GM18526 (cell line): ENCODE results near the gene PLEKHM3.

Source experiments
- POLR2A ChIP-seq: IDR thresholded peaks from 3 replicates; pipeline ENCODE4 v1.6.1; 2011; ENCODE audit not compliant: insufficient read length; ENCODE audit errors: extremely low read depth

The PLEKHM3 gene

GRCh38 chr2:207929923-207930322 lies 95.4 kb downstream of the PLEKHM3 start:
- TF ChIP-seq POLR2A = no peak

GRCh38 chr2:207928079-207928478 lies 97.2 kb downstream of the PLEKHM3 start:
- TF ChIP-seq POLR2A = no peak

DNA sequence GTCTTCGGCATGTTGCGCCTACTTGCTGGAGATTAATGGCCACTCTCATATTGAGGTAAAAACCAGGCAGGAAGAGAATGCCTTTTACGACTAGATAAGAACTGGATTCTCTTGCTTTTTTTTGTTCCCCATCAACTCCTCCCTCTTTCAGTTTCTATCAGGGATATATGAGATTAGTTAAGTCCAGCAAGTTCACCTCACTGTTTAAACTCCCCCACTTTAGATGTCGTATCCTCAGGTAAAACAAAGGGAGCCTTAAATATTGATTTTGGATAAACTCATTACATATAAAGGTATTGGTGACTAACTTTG lies 98.4 kb downstream of the PLEKHM3 start:
- no peak for TF ChIP-seq POLR2A

- TF ChIP-seq POLR2A = no peak
Observed at GRCh38 chr2:207926133-207926988, 99.0 kb downstream of the PLEKHM3 start.

DNA sequence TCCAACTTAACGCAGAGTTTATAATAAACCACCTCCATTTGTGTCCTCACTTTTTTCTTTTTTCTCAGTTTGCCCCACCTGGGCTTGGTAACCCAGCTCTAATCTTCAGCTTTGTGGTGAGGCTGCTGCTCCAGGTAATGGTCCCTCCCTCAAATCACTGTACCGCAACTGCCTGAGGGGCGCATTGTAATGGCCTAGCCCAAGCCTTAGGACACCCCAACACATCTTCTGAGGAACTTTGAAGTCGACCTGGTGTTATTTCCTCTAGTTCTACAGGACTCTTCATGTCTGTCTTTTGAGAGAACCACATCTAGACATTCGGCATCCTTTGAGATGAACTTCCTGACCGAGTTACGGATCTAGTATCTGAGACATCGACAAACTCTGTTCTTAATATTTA lies 99.7 kb downstream of the PLEKHM3 start:
- no peak for TF ChIP-seq POLR2A

DNA sequence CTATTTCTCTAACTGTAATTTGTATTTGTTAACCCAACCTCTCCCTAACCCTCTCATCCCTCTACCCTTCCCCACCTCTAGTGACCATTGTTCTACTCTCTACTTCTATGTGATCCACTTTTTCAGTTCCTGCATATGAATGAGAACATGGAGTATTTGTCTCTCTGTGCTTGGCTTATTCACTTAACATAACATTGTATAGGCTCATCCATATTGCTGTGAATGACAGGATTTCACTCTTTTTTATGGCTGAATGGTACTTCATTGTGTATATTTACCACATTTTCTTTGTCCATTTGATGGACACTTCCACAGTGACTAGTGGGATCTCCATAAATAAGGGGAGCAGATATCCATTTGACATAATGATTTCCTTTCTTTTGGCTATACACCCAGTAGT lies 103.7 kb downstream of the PLEKHM3 start:
- no peak for TF ChIP-seq POLR2A

- TF ChIP-seq POLR2A = no peak
Observed at GRCh38 chr2:207920721-207921120, 104.6 kb downstream of the PLEKHM3 start.

DNA sequence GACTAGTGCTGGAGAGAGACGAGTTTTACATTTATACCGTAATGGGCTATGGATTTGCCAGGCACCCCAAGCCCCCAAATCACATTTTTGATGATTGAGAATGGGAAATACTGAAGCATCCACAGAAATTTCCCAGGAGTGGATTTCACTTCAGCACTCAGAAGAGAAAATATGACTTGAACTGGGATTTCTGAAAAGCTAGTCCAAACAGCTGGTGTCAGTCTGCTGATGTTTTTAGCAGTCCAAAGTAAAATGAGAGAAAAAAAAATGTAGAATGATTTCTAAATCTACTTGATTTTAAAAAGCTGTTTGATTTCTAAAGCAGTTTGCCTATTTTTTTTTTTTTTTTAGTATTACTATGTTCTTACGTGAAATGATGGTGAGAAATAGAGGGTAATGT lies 105.0 kb downstream of the PLEKHM3 start:
- TF ChIP-seq POLR2A = no peak

- no peak for TF ChIP-seq POLR2A
Observed at GRCh38 chr2:207919164-207919919, 106.0 kb downstream of the PLEKHM3 start.

DNA sequence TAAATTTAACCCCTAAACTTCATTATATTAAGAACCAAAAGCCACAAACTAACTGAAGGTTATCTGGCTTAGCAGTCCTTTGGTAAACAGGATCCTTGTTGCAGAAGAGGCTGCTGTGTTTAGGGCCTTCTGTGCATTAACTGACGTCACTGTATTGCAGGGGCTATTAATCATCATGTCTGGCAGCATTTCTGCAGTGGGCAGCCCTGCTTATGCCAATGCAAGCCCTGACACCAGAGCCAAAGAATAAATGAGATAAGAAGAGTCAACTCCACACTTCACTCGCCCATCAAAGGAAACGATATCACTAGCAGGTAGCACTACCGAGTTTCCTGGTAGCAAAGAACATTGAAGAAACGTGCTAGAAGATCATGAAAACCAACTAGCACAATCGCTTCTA lies 110.6 kb downstream of the PLEKHM3 start:
- TF ChIP-seq POLR2A = no peak

DNA sequence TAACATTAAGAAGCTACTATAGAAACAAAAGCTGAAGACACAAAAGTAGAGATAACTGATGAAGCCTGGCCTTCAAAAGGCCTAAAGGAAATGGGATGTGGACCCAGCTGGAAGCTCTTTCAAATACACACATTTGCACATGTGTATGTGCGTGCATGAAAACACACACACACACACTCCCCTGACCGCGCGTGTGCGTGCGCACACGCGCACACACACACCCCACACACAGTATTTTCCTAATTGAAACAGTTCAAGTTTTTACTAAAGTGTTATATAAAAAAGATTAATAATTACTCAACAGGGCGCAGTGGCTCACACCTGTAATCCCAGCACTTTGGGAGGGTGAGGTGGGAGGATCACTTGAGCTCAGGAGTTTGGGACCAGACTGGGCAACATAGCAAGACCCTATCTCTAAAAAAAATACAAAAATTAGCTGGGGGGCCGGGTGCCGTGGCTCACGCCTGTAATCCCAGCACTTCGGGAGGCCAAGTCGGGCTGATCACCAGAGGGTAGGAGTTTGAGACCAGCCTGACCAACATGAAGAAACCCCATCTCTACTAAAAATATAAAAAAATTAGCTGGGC lies 111.5 kb downstream of the PLEKHM3 start:
- TF ChIP-seq POLR2A = no peak

- TF ChIP-seq POLR2A = no peak
Observed at GRCh38 chr2:207911856-207912255, 113.5 kb downstream of the PLEKHM3 start.

- TF ChIP-seq POLR2A = no peak
Observed at GRCh38 chr2:207911215-207911614, 114.1 kb downstream of the PLEKHM3 start.

DNA sequence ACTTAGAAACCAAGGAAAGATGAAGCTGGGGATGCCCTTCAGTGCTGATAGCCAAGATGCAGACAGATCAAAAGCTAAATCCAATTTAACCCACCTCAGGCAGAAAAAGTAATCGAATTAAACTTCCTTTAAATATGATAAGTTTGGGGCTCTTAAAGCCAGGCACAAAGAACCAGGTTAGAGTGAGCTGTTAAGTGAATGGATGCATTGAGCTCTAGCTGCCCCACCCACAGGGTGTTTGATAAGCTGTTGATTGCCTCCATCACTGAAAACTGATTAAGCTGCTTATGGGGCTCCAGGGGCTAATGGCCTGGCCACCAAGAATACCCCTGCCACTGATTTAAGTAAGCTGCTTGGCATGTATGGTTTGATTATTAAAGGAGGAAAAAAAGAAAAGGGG lies 119.8 kb downstream of the PLEKHM3 start:
- TF ChIP-seq POLR2A = no peak

- no peak for TF ChIP-seq POLR2A
Observed at GRCh38 chr2:207903236-207903635, 122.1 kb downstream of the PLEKHM3 start.

DNA sequence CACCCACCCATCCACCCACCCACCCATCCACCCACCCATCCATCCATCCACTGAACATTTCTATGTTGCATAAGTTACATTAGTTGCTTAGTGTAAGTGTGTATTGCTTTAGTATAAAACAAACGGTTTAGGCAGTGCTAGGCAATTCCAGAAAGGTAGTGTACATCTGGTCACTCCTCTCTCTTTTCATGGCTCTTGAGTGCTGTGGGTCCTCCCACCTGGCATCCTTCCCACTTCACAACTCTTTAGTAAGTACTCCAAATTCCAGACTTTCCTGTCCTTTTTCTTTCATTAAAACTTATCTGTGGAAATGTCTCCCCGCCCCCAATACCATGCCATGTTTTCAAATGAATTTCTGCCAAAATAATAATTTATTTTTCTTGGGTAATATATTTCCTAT lies 122.5 kb downstream of the PLEKHM3 start:
- no peak for TF ChIP-seq POLR2A
